GM18498 (cell line): ENCODE data around the gene IFNB1.
A peak's percentile ranks its signal among the peaks of the same experiment; 100 is the strongest.

Experiments used
- ATAC-seq: cut with Tn5 transposase; IDR thresholded peaks from one replicate; pipeline ENCODE4 v1.9.1; 2021; ENCODE audit warnings: mild to moderate bottlenecking, moderate library complexity; ENCODE audit not compliant: unreplicated experiment

IFNB1 gene

GRCh38 chr9:21070906-21071305 lies 6.8 kb downstream of the IFNB1 start:
- ATAC-seq = no peak

- no peak for ATAC-seq
Observed at GRCh38 chr9:21070171-21070571, 7.6 kb downstream of the IFNB1 start.

DNA sequence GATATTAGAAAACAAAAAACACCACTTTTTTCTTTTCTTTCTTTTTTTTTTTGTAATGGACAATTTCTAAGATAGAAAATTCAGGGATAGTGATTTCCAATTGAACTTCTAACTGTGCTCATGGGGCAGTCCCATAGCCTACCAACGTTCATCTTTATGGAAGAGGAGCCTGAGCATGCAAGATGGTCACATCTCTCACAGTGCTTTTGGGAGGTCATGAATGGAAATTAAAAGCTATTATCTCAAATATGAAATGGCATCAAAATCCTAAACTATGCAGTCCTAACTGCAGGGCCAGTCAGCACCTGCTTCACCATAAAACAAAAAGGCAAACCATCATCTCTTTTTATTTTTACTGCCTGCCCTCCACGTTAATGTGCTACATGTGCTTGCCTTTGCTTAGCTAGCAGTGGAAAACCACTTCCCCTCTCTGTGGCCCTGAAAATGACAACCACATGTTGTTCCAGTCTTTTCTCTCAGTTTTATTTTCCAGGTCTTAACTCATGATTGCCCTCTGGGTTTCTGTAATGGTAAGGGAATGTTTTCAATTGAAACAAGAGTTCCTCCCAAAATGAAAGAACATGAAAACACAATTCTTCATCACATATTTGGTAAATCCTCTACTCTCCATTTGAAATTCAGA lies 16.7 kb downstream of the IFNB1 start:
- peak; percentile 79 for ATAC-seq

DNA sequence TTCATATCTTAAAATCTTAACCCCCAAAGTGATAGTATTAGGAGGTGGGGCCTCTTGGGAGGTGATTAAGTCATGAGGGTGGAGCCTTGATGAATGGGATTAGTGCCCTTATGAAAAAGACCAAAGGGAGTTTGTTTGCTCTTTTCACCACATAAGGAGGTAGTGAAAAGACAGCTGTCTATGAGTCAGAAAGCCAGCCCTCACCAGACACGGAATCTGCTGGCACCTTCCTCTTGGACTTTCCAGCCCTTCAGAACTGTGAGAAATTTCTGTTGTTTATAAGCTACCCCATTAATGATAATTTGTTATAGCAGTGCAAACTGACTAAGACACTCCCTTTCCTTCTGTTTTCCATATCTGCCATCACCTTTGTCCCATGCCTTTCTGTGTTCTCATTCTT lies 20.8 kb downstream of the IFNB1 start:
- no peak for ATAC-seq

DNA sequence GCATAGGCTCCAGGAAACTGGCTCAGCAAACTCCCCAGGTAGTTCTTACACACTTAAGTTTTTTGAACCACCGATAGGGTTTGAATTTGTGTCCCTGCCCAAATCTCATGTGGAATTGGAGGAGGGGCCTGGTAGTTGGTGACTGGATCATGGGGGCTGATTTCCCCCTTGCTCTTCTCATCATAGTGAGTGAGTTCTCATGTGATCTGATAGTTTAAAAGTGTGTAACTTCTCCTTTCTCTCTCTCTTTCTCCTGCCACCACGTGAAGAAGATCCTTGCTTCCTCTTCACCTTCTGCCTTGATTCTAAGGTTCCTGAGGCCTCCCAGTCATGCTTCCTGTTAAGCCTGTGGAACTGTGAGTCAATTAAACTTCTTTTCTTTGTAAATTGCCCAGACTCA lies 23.9 kb downstream of the IFNB1 start:
- no peak for ATAC-seq

GRCh38 chr9:21047281-21047691 lies 30.5 kb downstream of the IFNB1 start:
- no peak for ATAC-seq

DNA sequence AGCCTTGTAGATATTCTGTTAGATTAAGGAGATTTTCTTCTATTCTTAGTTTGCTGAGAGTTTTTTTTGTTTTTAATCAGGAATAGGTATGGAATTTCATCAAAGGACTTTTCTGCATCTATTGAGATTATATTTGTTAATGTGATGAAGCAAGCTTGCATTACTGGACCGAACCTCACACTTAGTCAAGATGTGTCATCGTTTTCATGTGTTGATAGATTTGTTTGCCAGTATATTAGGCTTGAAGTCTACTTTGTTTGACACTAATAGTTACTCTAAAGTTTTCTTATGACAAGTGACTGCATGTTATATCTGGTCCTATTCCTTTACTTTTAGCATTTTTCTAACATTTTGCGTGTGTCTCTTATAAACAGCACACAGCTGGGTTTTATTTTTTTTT lies 33.9 kb downstream of the IFNB1 start:
- ATAC-seq = no peak

DNA sequence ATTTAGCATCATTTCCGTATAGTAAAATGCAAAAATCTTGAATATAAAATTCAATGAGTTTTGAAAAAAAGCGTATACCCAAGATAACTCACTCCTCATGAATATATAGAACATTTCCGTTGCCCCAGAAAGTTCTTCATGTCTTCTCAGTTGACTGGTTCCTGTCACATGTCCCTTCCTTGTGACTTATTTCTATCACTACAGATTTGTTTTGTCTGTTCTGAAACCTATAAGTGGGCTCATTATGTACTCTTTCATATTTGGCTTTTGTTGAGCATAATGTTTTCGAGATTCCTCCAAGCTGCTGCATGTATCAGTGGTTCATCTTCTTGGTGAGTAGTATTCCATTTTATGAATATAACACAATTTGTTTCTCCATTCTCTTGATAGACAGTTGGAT lies 35.3 kb downstream of the IFNB1 start:
- no peak for ATAC-seq

GRCh38 chr9:21039302-21039701 lies 38.4 kb downstream of the IFNB1 start:
- ATAC-seq = no peak

GRCh38 chr9:21037278-21037677 lies 40.5 kb downstream of the IFNB1 start:
- ATAC-seq = no peak

DNA sequence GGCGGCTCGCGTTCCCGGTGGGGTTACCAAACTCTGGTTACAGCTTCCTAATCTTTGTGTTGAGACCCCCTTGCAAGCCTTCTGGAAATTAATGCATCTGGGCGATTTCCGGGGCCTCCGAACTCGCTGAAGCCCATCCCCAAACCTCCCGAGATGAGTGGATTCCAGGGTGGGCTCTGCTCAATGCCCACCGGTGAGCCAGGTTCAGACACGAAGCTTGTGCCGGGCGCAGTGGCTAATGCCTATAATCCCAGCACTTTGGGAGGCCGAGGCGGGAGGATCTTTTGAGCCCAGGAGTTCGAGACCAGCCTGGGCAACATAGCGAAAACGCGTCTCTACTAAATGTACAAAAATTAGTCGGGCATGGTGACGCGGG lies 45.9 kb downstream of the IFNB1 start:
- ATAC-seq = no peak

DNA sequence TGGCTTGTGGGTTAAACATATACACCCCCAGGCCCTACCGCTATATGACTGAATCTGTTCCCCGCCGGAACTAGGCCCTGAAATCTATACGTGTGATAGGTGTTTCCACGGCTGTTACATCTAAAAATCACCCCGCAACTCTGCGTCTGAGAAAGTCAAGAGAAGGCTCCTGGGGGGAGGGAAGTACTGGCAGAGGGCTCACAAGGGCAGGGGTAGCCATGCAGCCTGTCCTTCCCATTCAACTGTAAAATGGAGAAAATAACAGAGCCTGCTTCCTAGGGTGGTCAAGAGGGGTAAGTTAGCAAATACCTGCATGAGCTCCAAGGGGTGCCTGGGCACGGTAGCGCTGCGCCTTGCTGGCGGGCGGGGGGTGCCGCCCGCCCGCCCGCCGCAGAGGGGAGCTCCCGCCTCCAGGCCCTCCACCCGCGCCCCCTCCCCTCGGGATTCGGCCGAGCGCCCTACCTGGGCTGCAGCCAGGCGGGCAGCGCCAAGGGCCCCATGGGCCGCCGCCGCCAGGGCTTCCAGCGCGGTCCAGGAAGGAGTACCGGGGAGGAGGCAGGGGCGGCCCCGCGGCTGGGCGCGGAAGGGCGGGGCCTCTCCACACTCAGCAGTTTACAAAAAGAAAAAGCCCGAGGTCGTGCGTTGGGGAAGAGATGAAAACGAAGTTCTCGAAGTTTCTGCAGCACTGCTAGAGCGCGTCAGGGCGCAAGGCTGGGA lies 46.5 kb downstream of the IFNB1 start, which contains the start of gene HACD4:
Gene HACD4, minus strand, starts transcription at position 550 of the 717 bp plus-strand sequence. Its CDS starts 50 bp downstream, at position 500.
- ATAC-seq = peak; percentile 91

- ATAC-seq = peak; percentile 62
Observed at GRCh38 chr9:21030389-21031035, 47.2 kb downstream of the IFNB1 start.

GRCh38 chr9:21029661-21030060 lies 48.1 kb downstream of the IFNB1 start:
- ATAC-seq = no peak

DNA sequence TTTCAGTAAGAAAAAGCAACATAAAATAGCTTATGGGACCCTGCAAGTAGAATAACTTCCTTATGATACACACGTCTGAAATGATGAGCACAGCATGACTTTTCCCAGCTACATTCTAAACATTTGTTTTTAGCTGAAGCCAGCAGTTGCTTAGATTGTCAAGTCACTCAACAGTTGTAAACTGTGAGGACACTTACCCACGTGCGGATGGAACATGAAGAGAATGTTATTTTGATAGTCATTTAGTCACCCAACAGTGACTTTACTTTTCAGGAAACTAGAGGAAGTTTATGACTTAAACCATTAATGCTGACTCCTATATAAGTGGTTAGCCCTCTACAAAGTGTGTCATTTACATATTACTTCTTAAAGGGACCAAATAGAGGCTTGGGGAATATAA lies 49.3 kb downstream of the IFNB1 start:
- no peak for ATAC-seq

DNA sequence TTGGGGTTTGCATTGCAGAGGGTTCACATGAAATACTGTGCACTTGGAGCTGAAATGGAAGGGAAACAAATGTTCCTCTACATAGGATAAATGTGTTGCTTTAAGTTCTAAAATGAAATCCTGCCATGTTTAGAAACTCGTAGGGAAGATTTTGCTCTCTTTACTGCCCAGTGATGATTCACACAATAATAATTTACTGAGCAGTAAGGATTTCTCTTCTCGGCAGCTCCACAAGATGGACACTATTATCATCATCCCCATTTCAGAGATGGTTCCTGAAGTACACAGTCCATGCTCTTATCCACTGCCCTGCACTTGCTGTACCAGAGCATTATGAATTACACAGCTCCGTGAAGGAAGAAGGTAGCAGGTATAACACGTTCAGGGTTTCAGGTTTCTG lies 50.4 kb downstream of the IFNB1 start:
- no peak for ATAC-seq
